K562 (cell line): ENCODE data around the gene SMIM11. TPM values are rescaled to one million over a fixed set of nuclear protein-coding genes. Genes with fewer than 3 reads are reported as not detected.

ENCODE experiments used
- ATAC-seq: fragments of 200-7000 bp; cut with Tn5 transposase; 3 replicates; pipeline ENCODE4 v1.9.1; 2020; ENCODE audit warnings: moderate library complexity
- BruUV-seq: library from RNA; stranded (reverse); fragments of 400-500 nt; replicated peaks from 2 replicates; lab custom pipeline; 2021; lab: Mats Ljungman, UMichigan
- CTCF ChIA-PET: fragments of 300-600 bp; formaldehyde crosslinking; extraction: SDS; loops from one replicate; lab custom pipeline; 2021; ENCODE audit warnings: low intra/inter-chr PET ratio; lab: Yijun Ruan, JAX
- POLR2A ChIA-PET: fragments of 300-600, 350-650 bp; sonication (Branson Sonifier 250); formaldehyde crosslinking; extraction: SDS; loops from one replicate; lab custom pipeline; 2021; ENCODE audit warnings: antibody characterized with exemption, inconsistent platforms; lab: Yijun Ruan, JAX
- DNase-seq, 4 experiments: peaks; one replicate each; pipeline versions ENCODE4 v3.0.0 to v3.0.0-alpha.2; 2011 to 2018; ENCODE audit warnings: low spot score in 3 of 4, mixed read lengths in 3 of 4; ENCODE audit errors: extremely low read depth in 1 of 4
- FAIRE-seq: peaks from 2 replicates; lab custom pipeline; 2011; peaks lifted over from hg19 to GRCh38; lab: Jason Lieb, UNC
- H2AFZ ChIP-seq: 2 replicates; pipeline ENCODE4 v1.6.0; 2011; ENCODE audit warnings: low read depth, low read length, control low read depth, inconsistent platforms
- H3K27ac ChIP-seq: fragments of 200-600 bp; 3 replicates; pipeline ENCODE4 v1.8.0; 2011; ENCODE audit warnings: low read depth, mild to moderate bottlenecking, control low read depth, inconsistent platforms, low read length, moderate library complexity, mixed read lengths; ENCODE audit errors: extremely low read depth
- H3K27me3 ChIP-seq, 2 experiments: fragments of 300-600 bp in 1 of 2; 2 replicates in 1 of 2; 3 replicates in 1 of 2; pipeline versions ENCODE4 v1.6.0 to v1.8.0; 2011; ENCODE audit warnings: inconsistent platforms in 2 of 2, low read length in 2 of 2, mild to moderate bottlenecking in 1 of 2, mixed read lengths in 1 of 2, moderate library complexity in 1 of 2; ENCODE audit not compliant: control insufficient read depth in 2 of 2, insufficient read depth in 2 of 2
- H3K36me3 ChIP-seq: fragments of 300-600 bp; 3 replicates; pipeline ENCODE4 v1.8.0; 2011; ENCODE audit warnings: mild to moderate bottlenecking, low read length, inconsistent platforms; ENCODE audit not compliant: control insufficient read depth, insufficient read depth
- H3K4me1 ChIP-seq, 2 experiments: fragments of 200-600 bp in 1 of 2; replicated peaks in 1 of 2; 2 replicates in 1 of 2; 3 replicates in 1 of 2; pipeline versions ENCODE4 v1.5.1 to v1.8.0; 2011; ENCODE audit warnings: inconsistent platforms in 2 of 2, low read length in 2 of 2, mild to moderate bottlenecking in 1 of 2, mixed read lengths in 1 of 2, moderate library complexity in 1 of 2; ENCODE audit not compliant: control insufficient read depth in 2 of 2, insufficient read depth in 2 of 2
- H3K4me2 ChIP-seq: 2 replicates; pipeline ENCODE4 v1.6.1; 2011; ENCODE audit warnings: low read length, control low read depth, inconsistent platforms, mixed read lengths; ENCODE audit not compliant: insufficient read depth
- H3K4me3 ChIP-seq: fragments of 200-600 bp; sonication (generic), shearing (Covaris generic); 2 replicates; pipeline ENCODE4 v1.5.1; 2016; ENCODE audit warnings: control low read depth, inconsistent platforms
- H3K79me2 ChIP-seq: fragments of 200-600 bp; 3 replicates; pipeline ENCODE4 v1.8.0; 2011; ENCODE audit warnings: low read length, inconsistent platforms; ENCODE audit not compliant: control insufficient read depth, insufficient read depth
- H3K9ac ChIP-seq, 2 experiments: 2 replicates each; pipeline versions ENCODE4 v1.6.0 to v1.6.1; 2011; ENCODE audit warnings: low read depth in 2 of 2, low read length in 2 of 2, control low read depth in 1 of 2, inconsistent platforms in 1 of 2, mild to moderate bottlenecking in 1 of 2, mixed read lengths in 1 of 2; ENCODE audit not compliant: insufficient read depth in 1 of 2
- H3K9me1 ChIP-seq: one replicate; pipeline ENCODE4 v1.6.0; 2011; ENCODE audit warnings: inconsistent platforms, mild to moderate bottlenecking, low read length, moderate library complexity; ENCODE audit not compliant: control insufficient read depth, insufficient read depth
- H3K9me3 ChIP-seq: replicated peaks from 2 replicates; pipeline ENCODE4 v1.5.1; 2011; ENCODE audit warnings: low read depth, low read length, inconsistent platforms; ENCODE audit not compliant: control insufficient read depth, insufficient read depth
- H4K20me1 ChIP-seq: replicated peaks from 2 replicates; pipeline ENCODE4 v1.6.1; 2011; ENCODE audit warnings: low read length, inconsistent platforms, mixed read lengths; ENCODE audit not compliant: control insufficient read depth, insufficient read depth
- BRD4 ChIP-seq: fragments of 200-600 bp; sonication (generic); IDR thresholded peaks from 2 replicates; pipeline ENCODE4 v1.6.1; 2017; ENCODE audit warnings: inconsistent platforms
- MNT ChIP-seq, 2 experiments: fragments of 450-650 bp; conservative IDR thresholded peaks; 2 replicates each; pipeline ENCODE4 v1.6.1; 2017; ENCODE audit warnings: mild to moderate bottlenecking in 2 of 2, moderate library complexity in 2 of 2
- NCOA4 ChIP-seq: fragments of 450-650 bp; IDR thresholded peaks from 2 replicates; pipeline ENCODE4 v1.6.1; 2018; ENCODE audit warnings: mild to moderate bottlenecking; ENCODE audit not compliant: partially characterized antibody
- SIN3B ChIP-seq: fragments of 450-650 bp; IDR thresholded peaks from 2 replicates; pipeline ENCODE4 v1.6.1; 2017; ENCODE audit warnings: low read depth, mild to moderate bottlenecking, moderate library complexity
- SMARCA5 ChIP-seq: fragments of 450-650 bp; IDR thresholded peaks from 2 replicates; pipeline ENCODE4 v1.6.1; 2016
- SMARCE1 ChIP-seq: fragments of 450-650 bp; IDR thresholded peaks from 2 replicates; pipeline ENCODE4 v1.7.1; 2016; ENCODE audit warnings: mild to moderate bottlenecking
- USF1 ChIP-seq: sonication (generic); formaldehyde crosslinking; IDR thresholded peaks from 2 replicates; pipeline ENCODE4 v1.9.0; 2022; ENCODE audit warnings: mild to moderate bottlenecking, missing genetic modification reagents
- ZNF274 ChIP-seq: IDR thresholded peaks from 2 replicates; pipeline ENCODE4 v1.6.1; 2011; ENCODE audit warnings: low read depth, mild to moderate bottlenecking, low read length, moderate library complexity, borderline replicate concordance
- WGBS: fragments of 100-300 bp; shearing (Covaris generic); methylation state at CpG from one replicate; pipeline ENCODE4 v1.1.6; 2016; ENCODE audit warnings: low coverage, mixed read lengths; ENCODE audit not compliant: insufficient coverage; ENCODE audit errors: missing lambda C conversion rate; 5-methylcytosine and 5-hydroxymethylcytosine counted together
- in situ Hi-C: fragments of 300-500 bp; cut with MboI; formaldehyde crosslinking; loops from 4 replicates; pipeline ENCODE4 v1.15.0; 2018; ENCODE audit warnings: inconsistent platforms, mixed read lengths
- intact Hi-C: fragments of 100-400 bp; cut with micrococcal nuclease; formaldehyde crosslinking; loops from 2 replicates; pipeline ENCODE4 v1.14.2; 2022
- polyA plus RNA-seq, 8 experiments: library from polyadenylated mRNA; depleted of rRNA in 4 of 8; stranded (reverse) in 5 of 8; unstranded in 3 of 8; fragments of >200 nt; fragmentation: Nextera tagmentation in 2 of 8; fragmentation: Illumina TruSeq in 1 of 8; extraction: Ambion mirVana in 2 of 8; extraction: Trizol in 1 of 8; gene quantifications; 2 replicates each; pipeline versions ENCODE4 v1.2.1 to v1.2.3, GENCODE V29; 2011 to 2014; ENCODE audit warnings: inconsistent platforms in 1 of 8, missing spikeins in 1 of 8
- total RNA-seq, 7 experiments: library from RNA; depleted of rRNA in 6 of 7; stranded (reverse); fragments of >200 nt in 6 of 7; fragmentation: Illumina TruSeq in 2 of 7; extraction: Trizol in 2 of 7; gene quantifications; 2 replicates each; pipeline versions ENCODE4 v1.2.1 to v1.2.3, GENCODE V29; 2011 to 2021; ENCODE audit warnings: low replicate concordance in 1 of 7
- TF ChIP-seq, protein P1 (sequence below): sonication (generic); formaldehyde crosslinking; IDR thresholded peaks from 2 replicates; pipeline ENCODE4 v1.8.0; 2022; ENCODE audit warnings: mild to moderate bottlenecking, missing genetic modification reagents
- TF ChIP-seq, protein P2 (sequence below), 2 experiments: IDR thresholded peaks in 1 of 2; conservative IDR thresholded peaks in 1 of 2; 2 replicates each; pipeline ENCODE4 v1.6.1; 2016; ENCODE audit warnings: low read depth in 2 of 2, mild to moderate bottlenecking in 1 of 2, missing compliant biosample characterization in 1 of 2, missing genetic modification characterization in 1 of 2, moderate library complexity in 1 of 2

Gene SMIM11
- total and polyA plus RNA-seq, 9 of the 15 experiments (the other 6 are each of a cell fraction or from before 2014, with no cell fraction given), result 3.9 to 113 (median 25.5) TPM

DNA sequence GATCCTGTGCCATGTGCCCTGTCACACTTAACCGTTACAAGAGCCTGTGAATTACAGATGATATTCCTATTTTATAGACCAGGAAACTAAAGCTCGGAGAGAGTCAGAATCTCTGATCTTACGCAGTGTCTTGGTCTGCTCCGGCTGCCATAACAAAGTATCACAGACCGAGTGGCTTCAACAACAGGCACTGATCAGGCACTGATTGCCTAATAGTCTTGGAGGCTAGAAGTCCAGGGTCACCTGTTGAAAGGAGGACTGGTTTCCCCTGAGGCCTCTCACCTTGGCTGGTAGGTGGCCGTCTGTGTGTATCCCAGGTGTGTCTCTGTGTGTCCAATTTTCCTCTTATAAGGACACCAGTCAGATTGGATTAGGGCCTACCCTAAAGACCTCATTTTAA is 43.0 kb upstream of the SMIM11 start:
- POLR2A ChIA-PET, result interaction anchor here (1.0 kb wide), 1 partner anchor 16 kb away, joined by 4 read pairs; no protein-coding TSS in a partner anchor
- peaks cover 21 to 40% of the 10 kb centered on the region in 2 experiments; a peak in 4 of 5 replicates for H3K27me3 ChIP-seq
- no TSS peak for BruUV-seq
- H3K27ac ChIP-seq, result no peak overlapping the region
- WGBS, result 17% methylated on average over 6 of the region's 6 CpGs
- H3K36me3 ChIP-seq, result no peaks in the 10 kb centered on the region
- in situ Hi-C loops (no loop called here), intact Hi-C loops (no loop called here)
- FAIRE-seq, result no peak
- H3K4me1 ChIP-seq, result no peaks in the 10 kb centered on the region
- no peak overlapping the region for H3K4me3 ChIP-seq
- no peaks in the 10 kb centered on the region for H4K20me1 ChIP-seq
- H3K9me3 ChIP-seq, result no peaks in the 10 kb centered on the region
- H2AFZ ChIP-seq, result no peak overlapping the region
- no peak for TF ChIP-seq USF1 (CRISPR knock-in tag)
- TF ChIP-seq, protein P1, sequence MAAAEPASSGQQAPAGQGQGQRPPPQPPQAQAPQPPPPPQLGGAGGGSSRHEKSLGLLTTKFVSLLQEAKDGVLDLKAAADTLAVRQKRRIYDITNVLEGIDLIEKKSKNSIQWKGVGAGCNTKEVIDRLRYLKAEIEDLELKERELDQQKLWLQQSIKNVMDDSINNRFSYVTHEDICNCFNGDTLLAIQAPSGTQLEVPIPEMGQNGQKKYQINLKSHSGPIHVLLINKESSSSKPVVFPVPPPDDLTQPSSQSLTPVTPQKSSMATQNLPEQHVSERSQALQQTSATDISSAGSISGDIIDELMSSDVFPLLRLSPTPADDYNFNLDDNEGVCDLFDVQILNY (CRISPR knock-in tag), result no peak
- TF ChIP-seq SMARCA5, result no peak
- no peak for TF ChIP-seq ZNF274
- no peak for TF ChIP-seq MNT (conservative IDR thresholded peaks at IDR 0.05)
- TF ChIP-seq SIN3B, result no peak
- no peak for TF ChIP-seq SMARCE1
- no peak for TF ChIP-seq NCOA4
- TF ChIP-seq, protein P2, sequence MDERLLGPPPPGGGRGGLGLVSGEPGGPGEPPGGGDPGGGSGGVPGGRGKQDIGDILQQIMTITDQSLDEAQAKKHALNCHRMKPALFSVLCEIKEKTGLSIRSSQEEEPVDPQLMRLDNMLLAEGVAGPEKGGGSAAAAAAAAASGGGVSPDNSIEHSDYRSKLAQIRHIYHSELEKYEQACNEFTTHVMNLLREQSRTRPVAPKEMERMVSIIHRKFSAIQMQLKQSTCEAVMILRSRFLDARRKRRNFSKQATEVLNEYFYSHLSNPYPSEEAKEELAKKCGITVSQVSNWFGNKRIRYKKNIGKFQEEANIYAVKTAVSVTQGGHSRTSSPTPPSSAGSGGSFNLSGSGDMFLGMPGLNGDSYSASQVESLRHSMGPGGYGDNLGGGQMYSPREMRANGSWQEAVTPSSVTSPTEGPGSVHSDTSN (CRISPR knock-in tag; IDR thresholded peaks at IDR 0.05; ENCODE audit: low read depth), result no peak
- TF ChIP-seq, protein P2 (tag; conservative IDR thresholded peaks at IDR 0.05; ENCODE audit: low read depth), result no peak
- no peak for TF ChIP-seq BRD4
- TF ChIP-seq, all 486 proteins: peak for 0
- ATAC-seq (no peak), DNase-seq (no peak)
- CTCF ChIA-PET, result no interaction called here
- Histone ChIP-seq H3K9me1 (no peaks in the 10 kb centered on the region), H3K79me2 (no peaks in the 10 kb centered on the region), H3K4me2 (no peak overlapping the region), H3K9ac (no peak overlapping the region)
